Frontal cortex (tissue), 4 donors: ENCODE measurements around the gene CACNG7. TPM values are rescaled to one million over a fixed set of nuclear protein-coding genes. Genes with fewer than 3 reads are reported as not detected.
A peak's percentile ranks its signal among the peaks of the same experiment; 100 is the strongest.

ENCODE experiments used
- DNase-seq, 2 donors: peaks; one replicate each; pipeline ENCODE4 v3.0.0; 2012; ENCODE audit warnings: low spot score in 2 of 2
- FAIRE-seq: peaks from 2 replicates; lab custom pipeline; 2012; peaks lifted over from hg19 to GRCh38; lab: Jason Lieb, UNC
- total RNA-seq: library from RNA; depleted of rRNA; stranded (reverse); fragments of >200 nt; gene quantifications from one replicate; pipeline ENCODE4 v1.2.3, GENCODE V29; 2014
- donor health status: control.
- donor health status: control.
- donor health status: control.

Gene CACNG7
- total RNA-seq, 1 donor from 2014 or later = 4.9 TPM

GRCh38 chr19:53977991-53978731, 69.1 kb downstream of the CACNG7 start:
- peak; percentile 70 to 76 for DNase-seq

GRCh38 chr19:53978975-53979801, 70.1 kb downstream of the CACNG7 start:
- FAIRE-seq = no peak
- no peak for DNase-seq

More at GRCh38 chr19:53977991-53978731, 69.1 kb downstream of the CACNG7 start:
- FAIRE-seq = no peak

- DNase-seq (no peak), FAIRE-seq (no peak)
Observed at GRCh38 chr19:53980539-53981375, 71.7 kb downstream of the CACNG7 start.

- no peak for DNase-seq
- FAIRE-seq = no peak
Observed at GRCh38 chr19:53981376-53981951, 72.4 kb downstream of the CACNG7 start.

DNA sequence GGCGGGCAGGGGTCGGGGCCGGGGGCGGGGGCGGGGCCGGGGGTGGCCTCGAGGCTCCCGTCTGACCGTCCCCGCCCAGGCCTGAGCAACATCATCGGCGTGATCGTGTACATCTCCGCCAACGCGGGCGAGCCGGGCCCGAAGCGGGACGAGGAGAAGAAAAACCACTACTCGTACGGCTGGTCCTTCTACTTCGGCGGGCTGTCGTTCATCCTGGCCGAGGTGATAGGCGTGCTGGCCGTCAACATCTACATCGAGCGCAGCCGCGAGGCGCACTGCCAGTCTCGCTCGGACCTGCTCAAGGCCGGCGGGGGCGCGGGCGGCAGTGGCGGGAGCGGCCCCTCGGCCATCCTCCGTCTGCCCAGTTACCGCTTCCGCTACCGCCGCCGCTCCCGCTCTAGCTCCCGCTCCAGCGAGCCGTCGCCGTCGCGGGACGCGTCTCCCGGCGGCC, 72.9 kb downstream of the CACNG7 start:
- peak; percentile 53 to 59 for DNase-seq
- FAIRE-seq = no peak

GRCh38 chr19:53982611-53983010, 73.5 kb downstream of the CACNG7 start:
- DNase-seq (peak; percentile 56 to 70), FAIRE-seq (no peak)

DNA sequence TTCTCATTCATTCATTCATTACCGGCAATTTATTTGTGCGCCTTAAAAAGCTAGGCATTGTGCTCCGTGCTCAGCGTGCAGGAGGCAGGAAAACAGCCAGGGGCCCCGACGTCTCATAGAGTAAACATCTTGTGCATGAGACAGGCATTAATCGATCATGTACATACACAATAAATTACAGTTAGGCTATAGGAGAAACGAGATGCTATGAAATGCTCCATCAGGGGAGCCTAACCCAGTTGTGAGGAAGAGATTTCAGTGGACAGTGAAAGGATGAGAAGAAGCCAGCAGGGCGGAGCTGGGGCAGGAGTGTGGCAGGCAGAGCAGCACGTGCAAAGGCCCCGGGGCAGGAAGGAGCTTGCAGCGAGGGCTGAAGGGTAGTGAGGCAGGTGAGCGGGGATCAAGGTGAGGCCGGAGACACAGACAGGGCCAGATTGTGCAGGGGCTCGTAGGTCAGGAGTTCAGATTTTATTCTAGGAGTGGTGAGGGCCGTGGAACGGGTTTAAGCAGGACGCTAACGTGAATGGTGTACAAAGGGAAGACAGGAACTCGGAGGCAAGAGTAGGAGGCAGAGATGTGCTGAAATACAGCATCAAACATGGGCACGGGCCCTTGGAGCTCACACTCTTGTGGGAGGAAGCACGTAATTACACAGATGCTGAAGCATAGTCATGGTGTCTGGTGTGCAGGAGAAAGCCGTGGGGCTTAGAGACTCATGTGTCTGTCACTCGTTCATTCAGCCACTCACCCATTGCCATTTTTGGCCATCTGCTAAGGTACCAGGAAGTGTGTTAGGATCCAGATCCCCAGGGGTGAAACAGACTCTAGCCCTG, 74.6 kb downstream of the CACNG7 start:
- DNase-seq (no peak), FAIRE-seq (no peak)

DNA sequence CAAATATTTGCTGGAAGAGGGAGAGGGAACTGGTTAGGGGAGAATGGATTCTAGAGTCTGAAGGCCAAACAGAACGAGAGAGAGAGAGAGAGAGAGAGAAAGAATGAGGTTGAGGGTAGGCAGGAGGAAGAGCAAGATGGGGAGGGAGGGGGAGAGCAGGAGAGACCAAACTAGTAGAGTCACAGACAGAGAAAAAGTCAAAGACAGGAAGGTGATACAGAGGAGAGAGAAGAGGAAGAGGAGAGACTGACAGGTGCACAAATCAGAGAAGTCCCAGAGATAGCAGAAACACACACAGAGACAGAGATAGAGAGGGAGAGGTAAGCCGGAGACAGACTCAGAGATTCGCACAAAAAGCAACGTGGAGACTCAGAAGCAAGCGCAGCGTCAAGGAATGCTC, 76.8 kb downstream of the CACNG7 start:
- DNase-seq (no peak), FAIRE-seq (no peak)

GRCh38 chr19:53988981-53989380, 79.9 kb downstream of the CACNG7 start:
- FAIRE-seq (no peak), DNase-seq (no peak)

GRCh38 chr19:53989600-53990533, 80.8 kb downstream of the CACNG7 start:
- DNase-seq (no peak), FAIRE-seq (no peak)

DNA sequence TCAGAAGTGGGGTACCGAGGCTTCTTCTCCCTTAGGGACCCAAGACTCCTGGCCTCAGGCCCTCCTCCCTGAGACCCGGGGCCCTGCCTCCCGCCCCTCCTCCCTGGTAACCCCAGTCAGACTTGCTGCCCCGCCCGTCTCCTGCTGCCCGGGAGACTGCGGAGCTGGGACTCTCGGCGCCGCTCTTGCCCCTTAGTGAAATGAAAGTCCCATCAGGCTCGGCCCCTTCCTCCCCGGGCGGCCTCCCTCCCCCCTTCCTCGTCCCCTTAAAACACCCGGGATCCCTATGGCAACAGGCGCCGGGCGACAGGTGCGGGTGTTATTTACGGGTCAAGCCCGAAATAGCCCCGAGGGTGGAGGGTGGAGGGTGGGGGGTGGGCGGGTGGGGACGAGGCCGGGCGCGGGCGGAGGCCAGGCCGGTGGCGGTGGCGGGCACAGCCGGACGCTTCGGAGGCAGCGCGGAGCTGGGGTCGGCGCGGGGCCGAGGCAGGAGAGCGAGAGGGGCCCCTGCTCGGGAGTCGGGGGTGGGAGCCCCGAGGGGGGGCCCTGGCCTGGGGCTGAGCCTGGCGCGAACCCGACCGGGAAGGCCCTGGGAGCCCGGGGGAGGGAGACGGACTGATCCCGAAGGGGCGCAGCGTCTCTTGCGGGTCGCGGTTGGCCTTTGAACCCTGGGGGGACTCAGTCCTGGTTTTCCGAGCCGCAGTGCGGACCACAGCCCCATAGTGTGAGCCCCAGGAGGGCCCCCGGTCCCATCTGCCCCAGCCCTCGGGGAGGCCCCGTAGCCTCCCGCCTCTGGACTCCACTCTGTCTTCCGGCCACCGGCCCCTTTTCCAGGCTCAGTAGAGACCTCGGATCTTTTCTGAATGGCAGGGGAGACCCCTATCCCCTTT, 82.4 kb downstream of the CACNG7 start, which contains the start of gene CACNG6:
Gene CACNG6, plus strand, starts transcription at position 414 of the 890 bp plus-strand sequence. CDS start 1,241 bp downstream, outside the sequence.
- DNase-seq = peak in 1 of 2 donors; percentile 56
- FAIRE-seq = no peak

- FAIRE-seq (no peak), DNase-seq (no peak)
Observed at GRCh38 chr19:53992211-53992610, 83.1 kb downstream of the CACNG7 start.

- no peak for FAIRE-seq
Observed at GRCh38 chr19:53992815-53993214, 83.7 kb downstream of the CACNG7 start.

GRCh38 chr19:53993448-53993847, 84.4 kb downstream of the CACNG7 start:
- DNase-seq = no peak
- FAIRE-seq = no peak

More at GRCh38 chr19:53992815-53993214, 83.7 kb downstream of the CACNG7 start:
- DNase-seq = no peak
